NB4 (cell line): ENCODE data around the gene RAD23B.

ENCODE experiments used
- MYC ChIP-seq: IDR thresholded peaks from 2 replicates; pipeline ENCODE4 v1.6.1; 2011; ENCODE audit warnings: low read depth, low read length
- POLR2A ChIP-seq: IDR thresholded peaks from 2 replicates; pipeline ENCODE4 v1.6.1; 2011; ENCODE audit warnings: mild to moderate bottlenecking; ENCODE audit not compliant: insufficient read length; ENCODE audit errors: extremely low read depth
- TF ChIP-seq, protein P1 (sequence below): IDR thresholded peaks from one replicate; pipeline ENCODE4 v1.5.1; 2012; ENCODE audit warnings: low read depth, low read length

DNA sequence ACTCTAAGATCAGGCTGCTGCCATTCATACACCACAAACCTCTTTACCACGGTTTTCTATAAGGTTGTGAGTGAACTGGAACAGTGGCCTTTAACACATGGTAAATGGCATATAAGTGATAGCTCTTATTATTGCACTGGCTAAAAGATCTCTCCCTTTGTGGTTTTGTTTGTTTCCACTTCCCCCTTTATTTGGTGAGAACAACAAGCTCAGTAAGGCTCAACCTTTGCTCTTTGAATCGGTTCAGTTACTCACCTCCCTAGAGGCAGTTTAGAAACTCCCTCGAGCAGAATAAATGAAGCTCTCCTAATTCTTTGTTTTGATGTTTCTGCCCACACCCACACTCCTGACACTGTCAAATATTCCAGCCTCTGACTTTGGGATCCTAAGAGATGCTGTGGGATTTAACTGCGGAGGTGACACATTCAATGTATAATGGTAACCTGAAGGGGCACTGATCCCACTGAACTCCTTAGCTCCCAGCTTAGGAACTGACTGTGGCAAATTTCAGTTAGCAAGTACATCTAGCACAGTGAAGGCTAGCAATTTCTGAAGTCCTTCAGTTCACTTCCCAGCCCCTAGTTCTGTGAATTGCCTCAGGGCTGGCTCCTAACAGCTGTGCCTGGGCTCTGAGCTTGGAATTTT, 22.5 kb upstream of the RAD23B start:
- TF ChIP-seq, protein P1, sequence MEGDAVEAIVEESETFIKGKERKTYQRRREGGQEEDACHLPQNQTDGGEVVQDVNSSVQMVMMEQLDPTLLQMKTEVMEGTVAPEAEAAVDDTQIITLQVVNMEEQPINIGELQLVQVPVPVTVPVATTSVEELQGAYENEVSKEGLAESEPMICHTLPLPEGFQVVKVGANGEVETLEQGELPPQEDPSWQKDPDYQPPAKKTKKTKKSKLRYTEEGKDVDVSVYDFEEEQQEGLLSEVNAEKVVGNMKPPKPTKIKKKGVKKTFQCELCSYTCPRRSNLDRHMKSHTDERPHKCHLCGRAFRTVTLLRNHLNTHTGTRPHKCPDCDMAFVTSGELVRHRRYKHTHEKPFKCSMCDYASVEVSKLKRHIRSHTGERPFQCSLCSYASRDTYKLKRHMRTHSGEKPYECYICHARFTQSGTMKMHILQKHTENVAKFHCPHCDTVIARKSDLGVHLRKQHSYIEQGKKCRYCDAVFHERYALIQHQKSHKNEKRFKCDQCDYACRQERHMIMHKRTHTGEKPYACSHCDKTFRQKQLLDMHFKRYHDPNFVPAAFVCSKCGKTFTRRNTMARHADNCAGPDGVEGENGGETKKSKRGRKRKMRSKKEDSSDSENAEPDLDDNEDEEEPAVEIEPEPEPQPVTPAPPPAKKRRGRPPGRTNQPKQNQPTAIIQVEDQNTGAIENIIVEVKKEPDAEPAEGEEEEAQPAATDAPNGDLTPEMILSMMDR, result no peak
- TF ChIP-seq POLR2A (no peak), MYC (no peak)
